ENCODE measurements around the gene SPATS2. TPM values are rescaled to one million over a fixed set of nuclear protein-coding genes. Genes with fewer than 3 reads are reported as not detected.
"Not testable (repeated sequence)": the region's sequence is repeated elsewhere in the genome, so short reads cannot be mapped to it uniquely, and the experiment has no call there.

The SPATS2 gene
- total and polyA plus RNA-seq, 3 donors from 2014 or later, result 47.1 to 67.5 (median 65.0) TPM

GRCh38 chr12:49332891-49333371 is 34.3 kb upstream of the SPATS2 start:
- WGBS, 2 donors, result 38 to 55% methylated on average over 9 to 40 of the region's 40 CpGs
- peak overlapping the region in 1 of 2 donors; percentile 21 for H3K4me3 ChIP-seq
- H3K27ac ChIP-seq, result no peak overlapping the region
- TF ChIP-seq CTCF (IDR thresholded peaks at IDR 0.05), result no peak
- no peak for TF ChIP-seq POLR2A (IDR thresholded peaks at IDR 0.05)
- no peaks in the 10 kb centered on the region for H3K36me3 ChIP-seq (ENCODE audit: low read depth, missing control alignments)
- peaks cover 9% of the 10 kb centered on the region for H3K4me1 ChIP-seq
- intact Hi-C loops (cut with DNase I; ENCODE audit: low total_unique reads), result loop anchor here (10.0 kb wide), 1 partner anchor 48 kb away; no protein-coding TSS in a partner anchor
- DNase-seq, result no peak
- peaks cover 3% of the 10 kb centered on the region for H3K27me3 ChIP-seq
- H3K9me3 ChIP-seq, result no peaks in the 10 kb centered on the region

GRCh38 chr12:49333778-49334177 is 33.5 kb upstream of the SPATS2 start:
- H3K27me3 ChIP-seq; DNase-seq; H3K36me3 ChIP-seq (ENCODE audit: low read depth, missing control alignments); H3K4me1 ChIP-seq; H3K27ac ChIP-seq; H3K4me3 ChIP-seq; H3K9me3 ChIP-seq: not testable (repeated sequence)
- WGBS, 2 donors, result 64% methylated on average over 21 of the region's 21 CpGs
- intact Hi-C loops (cut with DNase I; ENCODE audit: low total_unique reads), result loop anchor here (10.0 kb wide), 1 partner anchor 49 kb away; no protein-coding TSS in a partner anchor

- DNase-seq, result no peak
- TF ChIP-seq CTCF (IDR thresholded peaks at IDR 0.05), result no peak
- no peak for TF ChIP-seq POLR2A (IDR thresholded peaks at IDR 0.05)
- H3K4me3 ChIP-seq, result no peak overlapping the region
- peaks cover 9% of the 10 kb centered on the region for H3K4me1 ChIP-seq
- no peak overlapping the region for H3K27ac ChIP-seq
- no peaks in the 10 kb centered on the region for H3K36me3 ChIP-seq (ENCODE audit: low read depth, missing control alignments)
- H3K9me3 ChIP-seq, result no peaks in the 10 kb centered on the region
- 67 to 82% methylated on average over 19 of the region's 19 CpGs for WGBS, 2 donors
- peaks cover 3% of the 10 kb centered on the region for H3K27me3 ChIP-seq
- intact Hi-C loops (cut with DNase I; ENCODE audit: low total_unique reads), result loop anchor here (10.0 kb wide), 1 partner anchor 49 kb away; no protein-coding TSS in a partner anchor
These were observed 33.0 kb upstream of the SPATS2 start for GRCh38 chr12:49334226-49334625.

GRCh38 chr12:49334681-49335080 is 32.6 kb upstream of the SPATS2 start:
- H3K36me3 ChIP-seq (ENCODE audit: low read depth, missing control alignments), result no peaks in the 10 kb centered on the region
- peaks cover 9% of the 10 kb centered on the region for H3K4me1 ChIP-seq
- no peaks in the 10 kb centered on the region for H3K9me3 ChIP-seq
- intact Hi-C loops (cut with DNase I; ENCODE audit: low total_unique reads), result loop anchor here (10.0 kb wide), 1 partner anchor 50 kb away; no protein-coding TSS in a partner anchor
- 69 to 71% methylated on average over 12 of the region's 12 CpGs for WGBS, 2 donors
- peaks cover 3% of the 10 kb centered on the region for H3K27me3 ChIP-seq
- H3K4me3 ChIP-seq, result no peak overlapping the region
- no peak for DNase-seq
- no peak overlapping the region for H3K27ac ChIP-seq
- TF ChIP-seq CTCF (IDR thresholded peaks at IDR 0.05), result no peak
- TF ChIP-seq POLR2A (IDR thresholded peaks at IDR 0.05), result no peak

- H3K4me3 ChIP-seq, result peak overlapping the region in 1 of 2 donors; percentile 34
- no peak for DNase-seq
- WGBS, 2 donors, result 66 to 73% methylated on average over 13 to 16 of the region's 16 CpGs
- no peak for TF ChIP-seq CTCF (IDR thresholded peaks at IDR 0.05)
- TF ChIP-seq POLR2A (IDR thresholded peaks at IDR 0.05), result no peak
- intact Hi-C loops (cut with DNase I; ENCODE audit: low total_unique reads), result loop anchor here (10.0 kb wide), 1 partner anchor 51 kb away; no protein-coding TSS in a partner anchor
- peaks cover 9% of the 10 kb centered on the region for H3K4me1 ChIP-seq
- H3K9me3 ChIP-seq, result no peaks in the 10 kb centered on the region
- no peak overlapping the region for H3K27ac ChIP-seq
- H3K27me3 ChIP-seq, result peaks cover 3% of the 10 kb centered on the region
- no peaks in the 10 kb centered on the region for H3K36me3 ChIP-seq (ENCODE audit: low read depth, missing control alignments)
These were observed 31.9 kb upstream of the SPATS2 start for GRCh38 chr12:49335118-49335954.

All from testis (tissue), 3 donors.